ENCODE measurements around the gene DNAH6.
"Not testable (repeated sequence)": the region's sequence is repeated elsewhere in the genome, so short reads cannot be mapped to it uniquely, and the experiment has no call there.

Gene DNAH6

DNA sequence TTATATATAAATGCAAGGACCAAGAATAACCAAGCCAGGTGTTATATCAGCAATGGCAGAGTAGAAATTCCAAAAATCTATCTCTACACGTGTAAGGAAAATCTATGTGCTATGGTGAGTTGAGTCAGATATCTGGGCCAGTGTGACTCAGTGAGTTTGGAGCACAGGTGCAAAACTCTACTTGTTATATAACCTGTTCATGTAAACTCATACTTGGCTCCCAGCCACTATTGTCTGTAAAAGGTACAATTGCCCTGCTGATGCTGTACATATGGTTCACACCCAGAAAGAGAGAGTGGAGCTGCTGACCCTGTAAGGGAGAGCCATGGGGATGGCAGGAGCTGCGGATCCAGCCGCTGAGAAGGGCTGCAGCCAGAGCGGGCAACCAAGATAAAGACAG, 252.5 kb downstream of the DNAH6 start:
- DNase-seq, result no peak

DNA sequence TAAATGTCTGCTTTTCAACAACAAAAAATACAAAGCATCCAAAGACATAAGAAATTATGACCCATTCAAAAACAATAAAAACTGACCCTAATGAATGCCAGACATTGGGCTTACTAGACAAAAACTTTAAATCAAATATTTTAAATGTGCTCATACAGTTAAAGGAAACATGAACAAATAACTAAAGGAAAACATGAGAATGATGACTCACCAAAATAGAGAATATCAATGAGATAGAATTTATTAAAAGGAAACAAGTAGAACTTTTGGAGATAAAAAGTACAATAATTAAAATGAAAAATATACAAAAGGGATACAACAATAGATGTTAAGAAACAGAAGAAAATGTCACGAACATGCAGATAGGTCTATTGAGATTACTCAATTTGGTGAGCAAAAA, 254.0 kb downstream of the DNAH6 start:
- DNase-seq, result no peak

GRCh38 chr2:84771251-84771650, 255.0 kb downstream of the DNAH6 start:
- DNase-seq, result no peak

GRCh38 chr2:84773562-84773961, 257.3 kb downstream of the DNAH6 start:
- DNase-seq, result not testable (repeated sequence)

GRCh38 chr2:84776011-84776410, 259.7 kb downstream of the DNAH6 start:
- no peak for DNase-seq

GRCh38 chr2:84778911-84779690, 262.8 kb downstream of the DNAH6 start:
- DNase-seq, result no peak

- DNase-seq, result no peak
Measured at GRCh38 chr2:84779781-84780180, 263.5 kb downstream of the DNAH6 start.

GRCh38 chr2:84781942-84782716, 265.8 kb downstream of the DNAH6 start:
- no peak for DNase-seq

GRCh38 chr2:84782717-84783442, 266.6 kb downstream of the DNAH6 start:
- DNase-seq, result no peak

DNA sequence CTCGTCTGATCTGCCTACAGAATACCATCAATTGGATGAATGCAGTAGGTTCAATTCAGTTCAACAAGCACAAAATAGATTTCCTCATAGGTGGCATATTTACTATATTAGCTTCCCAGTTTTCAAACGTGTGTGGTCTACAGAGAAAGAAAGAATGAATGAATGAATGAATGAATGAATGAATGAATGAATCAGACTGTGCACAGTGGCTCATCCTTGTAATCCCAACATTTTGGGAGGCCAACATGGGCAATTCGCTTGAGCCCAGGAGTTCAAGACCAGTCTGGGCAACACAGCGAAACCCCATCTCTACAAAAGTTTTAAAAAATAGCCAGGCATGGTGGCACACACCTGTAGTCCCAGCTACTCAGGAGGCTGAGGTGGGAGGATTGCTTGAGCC, 269.7 kb downstream of the DNAH6 start:
- no peak for DNase-seq

- no peak for DNase-seq
Measured at GRCh38 chr2:84786601-84787000, 270.3 kb downstream of the DNAH6 start.

DNA sequence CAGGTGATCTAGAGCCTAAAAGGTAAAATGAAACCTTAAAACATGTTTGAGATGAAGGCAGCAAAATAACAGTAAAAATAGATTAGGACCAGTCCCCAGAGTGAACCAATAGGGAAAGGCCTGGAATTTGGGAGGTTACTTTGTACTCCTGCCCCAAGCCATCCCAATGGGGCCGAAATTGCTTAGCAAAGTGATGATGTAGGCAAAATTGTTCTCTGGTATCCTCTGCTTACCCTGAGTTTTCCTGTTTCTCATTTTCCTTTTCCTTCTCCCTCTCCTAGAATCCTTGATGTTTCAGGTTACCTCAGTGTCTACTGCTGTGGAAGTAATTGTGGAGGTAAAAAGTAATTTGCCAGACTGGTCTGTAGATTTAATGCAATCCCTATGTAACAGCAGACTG, 271.7 kb downstream of the DNAH6 start:
- DNase-seq, result no peak

- DNase-seq, result no peak
Measured at GRCh38 chr2:84788498-84788897, 272.2 kb downstream of the DNAH6 start.

GRCh38 chr2:84792856-84793522, 276.7 kb downstream of the DNAH6 start:
- no peak for DNase-seq

DNA sequence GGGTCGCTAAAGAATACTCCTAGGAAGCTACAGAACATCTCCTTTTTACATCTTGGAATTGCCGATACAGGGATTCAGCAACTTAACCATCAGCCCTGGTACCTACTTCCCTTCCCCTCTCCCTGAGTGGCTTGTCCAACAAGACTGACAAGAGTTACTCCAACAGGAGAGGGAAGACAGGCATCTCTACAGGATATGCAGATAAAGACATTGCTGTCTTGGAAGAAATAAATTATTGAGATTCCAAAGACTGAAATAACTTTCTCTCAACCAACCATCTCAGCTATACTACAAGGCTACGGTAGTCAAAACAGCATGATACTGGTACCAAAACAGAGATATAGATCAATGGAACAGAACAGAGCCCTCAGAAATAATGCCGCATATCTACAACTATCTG, 277.3 kb downstream of the DNAH6 start:
- no peak for DNase-seq

DNA sequence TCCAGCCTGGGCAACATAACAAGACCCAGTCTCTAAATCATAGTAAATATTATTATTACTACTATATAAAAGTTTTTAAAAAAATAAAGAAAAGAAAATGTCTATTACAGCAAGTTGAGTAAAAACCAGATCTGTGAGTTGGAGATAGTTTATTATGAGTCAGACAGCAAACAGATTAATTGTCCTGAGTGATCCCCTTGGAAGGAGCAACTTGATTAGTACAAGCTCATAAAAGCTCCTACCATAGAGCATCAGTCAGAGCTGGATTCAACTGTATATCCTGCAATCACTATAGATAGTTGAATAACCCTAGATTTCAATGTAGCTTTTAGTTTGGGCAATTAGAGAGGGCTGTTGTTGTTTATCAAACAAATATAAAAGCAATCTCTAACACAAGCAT, 280.5 kb downstream of the DNAH6 start:
- no peak for DNase-seq

GRCh38 chr2:84797271-84797670, 281.0 kb downstream of the DNAH6 start:
- no peak for DNase-seq

GRCh38 chr2:84799772-84800171, 283.5 kb downstream of the DNAH6 start:
- DNase-seq, result no peak

DNA sequence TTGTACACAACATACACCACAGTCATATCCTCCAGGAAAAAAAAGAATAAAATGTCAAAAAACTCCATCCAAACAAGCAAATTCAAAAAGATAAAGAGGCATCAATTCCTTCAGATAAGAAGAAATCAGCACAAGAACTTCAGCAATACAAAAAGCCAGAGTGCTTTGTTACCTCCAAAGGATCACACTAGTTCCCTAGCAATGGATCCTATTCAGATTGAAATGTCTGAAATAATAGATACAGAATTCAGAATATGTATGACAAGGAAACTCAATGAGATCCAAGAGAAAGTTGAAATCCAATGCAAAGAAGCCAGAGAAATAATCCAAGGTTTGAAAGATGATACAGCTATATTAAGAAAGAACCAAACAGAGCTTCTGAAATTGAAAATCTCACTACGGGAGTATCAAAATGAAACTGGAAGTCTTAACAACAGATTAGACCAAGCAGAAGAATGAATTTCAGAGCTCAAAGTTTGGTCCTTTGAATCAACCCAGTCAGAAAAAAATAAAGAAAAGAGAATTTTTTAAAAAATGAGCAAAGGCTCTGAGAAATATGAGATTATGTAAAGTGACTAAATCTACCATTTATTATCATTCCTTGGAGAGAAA, 284.0 kb downstream of the DNAH6 start:
- DNase-seq, result no peak

GRCh38 chr2:84801811-84802210, 285.5 kb downstream of the DNAH6 start:
- DNase-seq, result no peak

- no peak for DNase-seq
Measured at GRCh38 chr2:84805250-84805958, 289.1 kb downstream of the DNAH6 start.

- no peak for DNase-seq
Measured at GRCh38 chr2:84807063-84807485, 290.8 kb downstream of the DNAH6 start.
